Coronary artery (tissue), 2 donors: ENCODE measurements around the gene TRAPPC12.

ENCODE experiments used
- DNase-seq: peaks from one replicate; pipeline ENCODE4 v3.0.0-alpha.2; 2017; ENCODE audit warnings: low spot score
- H3K27ac ChIP-seq, 2 donors: fragments of 200-600 bp; sonication (generic); one replicate each; pipeline ENCODE4 v1.5.1; 2016 to 2019
- H3K4me3 ChIP-seq: fragments of 200-600 bp; sonication (generic); 2 replicates; pipeline ENCODE4 v1.5.1; 2016; ENCODE audit warnings: mild to moderate bottlenecking, moderate library complexity
- CTCF ChIP-seq: fragments of 200-600 bp; sonication (generic); IDR thresholded peaks from one replicate; pipeline ENCODE4 v1.5.1; 2019; ENCODE audit warnings: antibody characterized with exemption

Gene TRAPPC12

GRCh38 chr2:3463944-3464343, 84.5 kb downstream of the TRAPPC12 start:
- no peak for TF ChIP-seq CTCF
- no peak for DNase-seq
- peak overlapping the region in 1 of 2 donors; percentile 8 for H3K27ac ChIP-seq

GRCh38 chr2:3464401-3465005, 85.0 kb downstream of the TRAPPC12 start:
- no peak for TF ChIP-seq CTCF
- H3K27ac ChIP-seq, result peak overlapping the region; percentile 76 to 89
- no peak overlapping the region for H3K4me3 ChIP-seq
- no peak for DNase-seq

More at GRCh38 chr2:3463944-3464343, 84.5 kb downstream of the TRAPPC12 start:
- no peak overlapping the region for H3K4me3 ChIP-seq

GRCh38 chr2:3465328-3465727, 85.8 kb downstream of the TRAPPC12 start:
- TF ChIP-seq CTCF, result no peak
- DNase-seq, result no peak
- no peak overlapping the region for H3K4me3 ChIP-seq
- peak overlapping the region; percentile 76 to 89 for H3K27ac ChIP-seq

- Histone ChIP-seq H3K27ac (peak overlapping the region; percentile 76 to 89), H3K4me3 (no peak overlapping the region)
- TF ChIP-seq CTCF, result no peak
- DNase-seq, result no peak
Observed at GRCh38 chr2:3465844-3466481, 86.5 kb downstream of the TRAPPC12 start.

GRCh38 chr2:3466482-3466863, 87.0 kb downstream of the TRAPPC12 start:
- H3K27ac ChIP-seq, result peak overlapping the region; percentile 76 to 89
- DNase-seq, result no peak

GRCh38 chr2:3466966-3467365, 87.5 kb downstream of the TRAPPC12 start:
- H3K4me3 ChIP-seq, result no peak overlapping the region
- no peak for TF ChIP-seq CTCF
- no peak for DNase-seq
- peak overlapping the region; percentile 76 to 89 for H3K27ac ChIP-seq

More at GRCh38 chr2:3466482-3466863, 87.0 kb downstream of the TRAPPC12 start:
- no peak overlapping the region for H3K4me3 ChIP-seq
- TF ChIP-seq CTCF, result no peak

- H3K27ac ChIP-seq, result peak overlapping the region; percentile 89 to 94
- TF ChIP-seq CTCF, result no peak
- no peak overlapping the region for H3K4me3 ChIP-seq
- DNase-seq, result no peak
Observed at GRCh38 chr2:3467654-3468053, 88.2 kb downstream of the TRAPPC12 start.
